NCI-H146 treated with DMSO at 0.1 percent for 48 hours (cell line): ENCODE measurements around the gene C2orf72.
"Not testable (repeated sequence)": the region's sequence is repeated elsewhere in the genome, so short reads cannot be mapped to it uniquely, and the experiment has no call there.

Source experiments
- DNase-seq: peaks from one replicate; lab custom pipeline; 2025; ENCODE audit not compliant: unreplicated experiment; lab: John Stamatoyannopoulos, UW

C2orf72 gene

GRCh38 chr2:231067531-231067930 is 30.2 kb downstream of the C2orf72 start:
- not testable (repeated sequence) for DNase-seq

GRCh38 chr2:231068525-231069222 is 31.4 kb downstream of the C2orf72 start:
- no peak for DNase-seq

- no peak for DNase-seq
These were observed 32.2 kb downstream of the C2orf72 start for GRCh38 chr2:231069379-231070054.

GRCh38 chr2:231084565-231084964 is 47.2 kb downstream of the C2orf72 start:
- no peak for DNase-seq

GRCh38 chr2:231088754-231089153 is 51.4 kb downstream of the C2orf72 start:
- no peak for DNase-seq

GRCh38 chr2:231093933-231094332 is 56.6 kb downstream of the C2orf72 start:
- no peak for DNase-seq

GRCh38 chr2:231094736-231095346 is 57.5 kb downstream of the C2orf72 start:
- DNase-seq: no peak
